Lung (tissue), 12 donors: ENCODE measurements around the gene TENM3. TPM values are rescaled to one million over a fixed set of nuclear protein-coding genes. Genes with fewer than 3 reads are reported as not detected.

Source experiments
- ATAC-seq: fragments of 200-7000 bp; cut with Tn5 transposase; one replicate; pipeline ENCODE4 v1.9.1; 2020; ENCODE audit warnings: moderate number of reproducible peaks; ENCODE audit not compliant: insufficient read depth, low FRiP score
- DNase-seq, 3 donors: peaks; one replicate each; pipeline ENCODE4 v3.0.0-alpha.2; 2013 to 2017
- H3K27ac ChIP-seq, 2 donors: one replicate each; pipeline ENCODE4 v1.5.1; 2013; ENCODE audit warnings: mild to moderate bottlenecking in 2 of 2, moderate library complexity in 2 of 2, control low read depth in 1 of 2, inconsistent platforms in 1 of 2, low read depth in 1 of 2, low read length in 1 of 2
- H3K27me3 ChIP-seq, 3 donors: one replicate each; pipeline ENCODE4 v1.5.1; 2013; ENCODE audit warnings: low read length in 2 of 3; ENCODE audit not compliant: control insufficient read depth in 3 of 3, insufficient read depth in 3 of 3
- H3K36me3 ChIP-seq, 4 donors: one replicate each; pipeline ENCODE4 v1.5.1; 2013; ENCODE audit warnings: low read length in 4 of 4, mild to moderate bottlenecking in 1 of 4, moderate library complexity in 1 of 4; ENCODE audit not compliant: control insufficient read depth in 4 of 4, insufficient read depth in 4 of 4
- H3K4me1 ChIP-seq, 5 donors: one replicate each; pipeline ENCODE4 v1.5.1; 2013; ENCODE audit warnings: low read length in 5 of 5, mild to moderate bottlenecking in 2 of 5, moderate library complexity in 1 of 5; ENCODE audit not compliant: control insufficient read depth in 5 of 5, insufficient read depth in 5 of 5
- H3K4me3 ChIP-seq: one replicate; pipeline ENCODE4 v1.5.1; 2013; ENCODE audit warnings: mild to moderate bottlenecking, control low read depth, moderate library complexity
- H3K9ac ChIP-seq, 2 donors: one replicate each; pipeline ENCODE4 v1.5.1; 2013; ENCODE audit warnings: low read length in 2 of 2, control low read depth in 1 of 2; ENCODE audit not compliant: insufficient read depth in 1 of 2
- H3K9me3 ChIP-seq, 4 donors: one replicate each; pipeline ENCODE4 v1.5.1; 2013; ENCODE audit warnings: low read length in 3 of 4, mild to moderate bottlenecking in 1 of 4, moderate library complexity in 1 of 4; ENCODE audit not compliant: control insufficient read depth in 4 of 4, insufficient read depth in 3 of 4
- CTCF ChIP-seq: IDR thresholded peaks from 2 replicates; pipeline ENCODE4 v1.5.1; 2012; ENCODE audit warnings: mild to moderate bottlenecking; ENCODE audit errors: control extremely low read depth, extremely low read depth
- WGBS, 2 donors: extraction: QIAGEN DNeasy Blood & Tissue Kit; methylation state at CpG; one replicate each; pipeline ENCODE4 v1.1.7; 2013; 5-methylcytosine and 5-hydroxymethylcytosine counted together
- polyA plus RNA-seq, 2 donors: library from polyadenylated mRNA; stranded (reverse); fragments of 200-250 nt; gene quantifications; one replicate each; pipeline ENCODE4 v1.2.1, GENCODE V29; 2013
- total RNA-seq, 2 donors: library from RNA; depleted of rRNA in 1 of 2; stranded (reverse); fragments of >200 nt in 1 of 2; gene quantifications; one replicate each; pipeline ENCODE4 v1.2.1, GENCODE V29; 2014 to 2021
- donor health status: control.
- donor health status: control.
- donor health status: Bipolar disorder and iron deficiency.
- donor health status: healthy.
- donor health status: DM: yes; HTN: yes; CAD: no.

Gene TENM3
- total and polyA plus RNA-seq, 4 donors: 0.14 to 5.3 (median 2.2) TPM

DNA sequence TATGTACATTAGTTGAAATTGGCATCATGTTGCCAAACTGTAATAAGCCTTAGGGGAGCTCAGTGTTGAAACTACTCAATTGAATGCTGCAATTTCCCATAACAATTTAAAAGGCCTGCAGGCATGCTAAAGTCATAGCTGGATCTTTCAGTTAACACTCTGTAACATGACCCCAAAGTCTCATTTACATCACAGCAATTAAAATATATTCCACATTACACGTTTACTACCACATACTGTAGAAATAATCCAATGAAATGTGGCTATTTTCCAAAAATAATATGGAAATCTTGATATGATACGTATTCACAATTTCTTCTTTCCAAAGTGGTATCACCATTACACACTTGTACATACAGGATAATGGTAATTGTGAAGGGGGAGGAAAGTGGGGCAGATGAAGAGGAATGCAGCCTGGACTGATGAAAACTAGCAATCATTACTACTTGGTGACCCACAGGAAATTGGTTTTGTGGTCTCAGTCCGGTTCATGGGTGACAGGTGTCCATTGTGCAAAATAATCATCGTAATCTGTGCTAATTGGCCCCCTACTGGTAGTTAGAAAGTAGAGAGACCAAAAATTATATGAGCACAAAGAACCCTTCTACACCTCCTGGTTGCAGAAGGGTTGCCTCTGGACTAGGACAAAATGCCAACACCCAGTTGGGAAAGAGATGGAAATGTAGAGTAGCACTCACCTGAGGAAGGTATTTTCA is 63.7 kb downstream of the TENM3 start:
- Histone ChIP-seq H3K9me3 (no peaks in the 10 kb centered on the region), H3K36me3 (no peaks in the 10 kb centered on the region), H3K9ac (no peak overlapping the region), H3K27me3 (peaks cover 0 to 5% (median 0%) of the 10 kb centered on the region in 3 donors), H3K27ac (no peak overlapping the region), H3K4me3 (no peak overlapping the region), H3K4me1 (no peaks in the 10 kb centered on the region)
- WGBS, 2 donors: 71% methylated on average over 4 of the region's 4 CpGs
- DNase-seq (peak in 1 of 3 donors; percentile 5), ATAC-seq (no peak)
- no peak for TF ChIP-seq CTCF

- Histone ChIP-seq H3K9ac (no peak overlapping the region), H3K4me3 (no peak overlapping the region), H3K27me3 (peaks cover 0 to 3% (median 0%) of the 10 kb centered on the region in 3 donors), H3K36me3 (no peaks in the 10 kb centered on the region), H3K9me3 (no peaks in the 10 kb centered on the region), H3K27ac (no peak overlapping the region), H3K4me1 (no peaks in the 10 kb centered on the region)
- WGBS, 2 donors: 65 to 81% methylated on average over 2 of the region's 2 CpGs
- no peak for TF ChIP-seq CTCF
- ATAC-seq: peak; percentile 45
- peak in 1 of 3 donors; percentile 6 for DNase-seq
Measured at GRCh38 chr4:182307746-182308145, 64.5 kb downstream of the TENM3 start.

DNA sequence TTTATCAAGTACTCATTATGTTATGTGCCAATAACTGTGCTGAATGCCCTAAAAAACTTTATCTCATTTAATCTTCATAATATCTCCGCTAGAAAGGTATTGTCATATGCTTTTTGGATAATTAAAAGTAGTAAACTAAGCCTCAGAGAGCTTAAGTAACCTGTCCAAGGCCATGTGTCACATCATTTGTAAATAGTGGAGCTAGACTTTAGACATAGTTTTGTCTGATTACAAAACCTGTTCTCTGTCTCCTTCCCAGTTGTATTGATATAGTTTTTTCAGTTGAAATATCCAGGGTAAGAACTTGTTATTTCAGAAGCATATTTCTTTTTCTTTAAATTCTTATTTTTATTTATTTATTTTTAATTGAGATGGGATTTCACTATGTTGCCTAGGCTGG is 66.7 kb downstream of the TENM3 start:
- WGBS, 2 donors: 68 to 81% methylated on average over 1 of the region's 1 CpG
- Histone ChIP-seq H3K9ac (no peak overlapping the region), H3K27me3 (peaks cover 0 to 2% (median 0%) of the 10 kb centered on the region in 3 donors), H3K9me3 (peaks cover 0 to 8% (median 2%) of the 10 kb centered on the region in 4 donors), H3K4me3 (no peak overlapping the region), H3K4me1 (no peaks in the 10 kb centered on the region), H3K36me3 (no peaks in the 10 kb centered on the region), H3K27ac (no peak overlapping the region)
- ATAC-seq (no peak), DNase-seq (no peak)
- TF ChIP-seq CTCF: no peak
